GM19463 (cell line): ENCODE measurements around the gene TSSK2.

Experiments
- ATAC-seq: cut with Tn5 transposase; IDR thresholded peaks from one replicate; pipeline ENCODE4 v1.9.1; 2021; ENCODE audit warnings: mild to moderate bottlenecking, moderate library complexity; ENCODE audit not compliant: unreplicated experiment

The TSSK2 gene

DNA sequence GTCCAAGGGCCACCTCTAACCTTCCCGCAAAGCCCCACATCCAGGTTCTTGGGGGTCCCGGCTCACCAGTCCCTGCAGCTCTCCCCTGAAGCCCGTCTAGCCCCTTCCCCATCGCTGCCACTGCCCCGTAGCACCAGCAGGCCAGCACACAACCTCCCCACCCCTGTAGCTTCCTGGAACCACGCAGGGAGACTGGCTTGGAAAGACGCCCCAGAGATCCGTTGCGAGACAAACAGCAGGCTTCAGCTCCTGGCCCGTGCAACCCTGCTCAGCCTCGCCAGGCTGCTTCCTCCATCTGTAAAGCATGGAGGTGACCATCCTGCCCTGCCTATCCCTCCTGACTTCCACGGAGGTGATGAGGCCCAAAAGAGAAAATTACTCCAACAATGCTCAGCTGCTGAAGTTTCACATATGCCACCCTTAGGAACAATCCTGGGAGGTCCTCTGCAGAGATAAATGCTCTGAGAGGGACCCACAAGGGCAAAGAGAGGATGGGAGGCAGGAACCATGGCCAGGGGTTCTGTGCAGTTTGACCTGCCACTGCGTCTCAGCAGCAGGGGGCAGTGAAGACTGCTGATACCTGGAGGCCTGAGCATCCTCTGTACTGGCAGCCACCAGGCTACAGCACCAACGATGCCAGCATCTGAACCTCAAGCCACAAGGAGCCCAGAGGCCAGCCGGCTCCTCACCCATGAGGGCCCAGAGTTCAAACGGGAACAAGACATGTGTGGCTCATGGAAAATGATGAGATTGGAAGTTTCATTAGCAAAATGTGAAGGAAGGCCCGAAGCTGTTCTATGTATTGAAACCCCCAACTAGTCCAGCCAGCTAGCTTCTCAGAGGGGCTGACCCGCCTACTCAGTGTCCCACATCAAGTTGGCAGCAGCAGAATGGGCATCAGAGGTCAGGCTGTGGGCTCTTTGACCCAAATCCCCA, 25.0 kb upstream of the TSSK2 start:
- ATAC-seq = no peak

DNA sequence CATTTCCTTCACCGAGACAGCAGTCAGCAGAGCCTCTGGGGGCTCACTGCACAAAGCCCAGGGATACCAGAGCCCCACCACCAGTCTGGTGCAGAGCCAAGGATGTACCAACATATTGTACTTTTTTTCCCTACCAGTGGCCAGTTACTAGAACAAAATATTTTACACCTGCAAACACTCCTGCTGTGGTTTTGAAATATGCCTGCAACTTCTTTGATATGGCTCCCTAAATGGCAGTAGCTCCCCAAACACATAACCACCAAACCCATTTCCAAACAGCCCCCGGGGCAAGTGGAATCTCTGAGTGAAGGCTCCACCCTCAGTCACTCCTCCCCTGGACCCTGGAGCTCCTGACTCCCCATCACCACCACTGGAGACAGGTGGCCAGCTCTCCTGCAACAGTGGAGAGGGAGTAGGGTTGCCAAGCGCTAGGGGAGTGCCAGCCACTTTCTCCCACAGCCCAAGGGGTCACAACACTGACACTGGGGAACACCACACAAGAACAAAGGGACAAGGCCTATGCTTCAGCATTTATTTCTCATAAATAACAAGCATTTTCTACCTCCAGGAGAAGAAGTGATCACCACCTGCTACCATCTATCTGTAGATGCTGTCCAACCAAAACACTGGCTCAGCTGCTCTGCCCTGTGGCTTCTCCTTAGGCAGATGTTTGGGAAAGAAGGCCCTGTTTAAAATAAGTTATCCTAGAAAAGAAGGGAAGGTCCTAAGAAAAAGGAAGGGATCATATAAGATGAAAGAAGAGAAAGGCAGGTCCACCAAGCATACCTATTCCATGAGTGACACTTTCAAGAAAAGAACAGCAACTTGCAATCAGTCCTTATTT, 24.0 kb upstream of the TSSK2 start:
- no peak for ATAC-seq

- ATAC-seq = no peak
Measured at GRCh38 chr22:19107730-19108074, 23.4 kb upstream of the TSSK2 start.

DNA sequence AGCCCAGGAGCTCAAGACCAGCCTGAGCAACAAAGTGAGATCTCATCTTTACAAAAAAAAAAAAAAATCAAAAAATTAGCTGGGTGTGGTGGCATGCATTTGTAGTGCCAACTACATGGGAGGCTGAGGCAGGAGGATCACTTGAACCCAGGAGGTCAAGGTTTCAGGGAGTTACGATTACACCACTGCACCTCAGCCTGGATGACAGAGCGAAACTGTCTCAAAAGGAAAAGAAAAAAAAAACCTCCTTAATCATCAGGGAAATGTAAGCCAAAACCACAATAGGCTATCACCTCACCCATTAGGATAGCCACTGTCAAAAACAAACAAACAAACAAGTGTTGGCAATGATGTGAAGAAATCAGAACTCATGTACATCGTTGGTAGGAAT, 22.3 kb upstream of the TSSK2 start:
- no peak for ATAC-seq

DNA sequence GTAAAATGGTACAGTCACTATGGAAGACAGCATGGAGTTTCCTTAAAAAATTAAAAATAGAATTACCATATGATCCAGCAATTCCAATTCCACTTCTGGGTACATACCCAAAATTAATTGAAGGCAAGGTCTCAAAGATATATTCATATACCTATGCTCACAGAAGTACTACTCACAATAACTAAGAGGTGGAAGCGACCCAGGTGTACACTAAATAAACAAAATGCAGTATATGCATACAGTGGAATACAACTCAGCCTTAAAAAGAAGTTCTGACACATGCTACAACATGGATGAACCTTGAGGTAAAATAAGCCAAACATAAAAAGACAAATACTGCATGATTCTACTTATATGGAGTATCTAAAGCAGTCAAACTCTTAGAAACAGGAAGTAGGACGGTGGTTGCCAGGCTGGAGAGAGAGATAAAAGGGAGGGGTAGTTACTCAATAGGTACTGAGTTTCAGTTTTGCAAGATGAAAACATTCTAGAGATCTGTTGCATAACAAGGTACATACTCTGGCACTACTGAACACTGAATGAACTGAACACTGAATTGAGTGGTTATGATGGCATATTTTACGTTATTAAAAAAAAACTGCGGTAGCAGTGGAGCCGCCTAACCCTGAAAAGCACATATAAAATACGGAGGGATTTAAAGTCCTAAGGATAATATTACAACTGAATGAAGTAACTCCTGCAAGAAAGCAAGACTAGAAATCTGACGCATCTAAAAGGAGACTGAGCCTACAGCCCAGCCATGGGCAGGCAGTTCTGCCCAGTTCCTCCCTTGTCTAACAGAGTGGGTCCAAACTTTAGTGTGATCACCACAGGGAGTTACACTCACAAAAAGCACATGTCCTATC, 21.7 kb upstream of the TSSK2 start:
- ATAC-seq = peak; percentile 69

DNA sequence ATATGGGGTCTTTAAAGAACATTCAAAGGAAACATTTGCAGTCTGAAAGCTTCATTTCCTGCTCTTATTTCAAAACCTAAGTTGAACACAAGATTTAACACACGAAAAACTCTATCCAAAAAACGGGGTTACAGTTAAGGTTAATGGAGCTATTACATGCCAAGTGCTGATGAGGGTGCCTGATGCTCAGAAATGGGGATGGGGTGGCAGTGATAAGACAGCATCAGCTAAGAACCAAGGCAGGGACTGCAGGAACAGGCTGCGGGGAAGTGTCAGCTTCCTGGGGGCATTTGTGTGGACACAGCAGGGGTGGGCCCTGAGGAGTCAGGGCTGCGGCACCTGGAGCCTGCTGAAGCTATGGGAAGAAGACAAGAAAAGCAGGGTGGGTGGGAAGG, 21.0 kb upstream of the TSSK2 start:
- no peak for ATAC-seq

DNA sequence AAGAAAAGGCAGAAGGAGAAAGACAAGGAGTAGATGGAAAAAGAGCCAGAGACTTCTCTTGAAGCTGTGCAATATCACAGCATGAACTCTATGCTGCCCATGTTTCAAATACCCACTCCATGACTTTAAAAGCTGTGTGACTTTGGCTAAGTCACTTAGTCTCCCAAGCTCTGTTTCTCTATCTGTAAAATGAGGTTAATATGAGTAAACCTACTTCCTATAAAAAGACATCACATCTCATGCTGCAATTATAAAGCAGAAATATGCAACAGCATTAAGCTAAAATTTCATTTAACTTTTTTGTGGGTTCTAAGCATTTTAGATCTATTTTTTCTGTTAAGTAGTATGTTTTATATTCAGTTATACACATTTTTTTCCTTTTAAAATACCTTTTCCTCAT, 20.5 kb upstream of the TSSK2 start:
- ATAC-seq = no peak

DNA sequence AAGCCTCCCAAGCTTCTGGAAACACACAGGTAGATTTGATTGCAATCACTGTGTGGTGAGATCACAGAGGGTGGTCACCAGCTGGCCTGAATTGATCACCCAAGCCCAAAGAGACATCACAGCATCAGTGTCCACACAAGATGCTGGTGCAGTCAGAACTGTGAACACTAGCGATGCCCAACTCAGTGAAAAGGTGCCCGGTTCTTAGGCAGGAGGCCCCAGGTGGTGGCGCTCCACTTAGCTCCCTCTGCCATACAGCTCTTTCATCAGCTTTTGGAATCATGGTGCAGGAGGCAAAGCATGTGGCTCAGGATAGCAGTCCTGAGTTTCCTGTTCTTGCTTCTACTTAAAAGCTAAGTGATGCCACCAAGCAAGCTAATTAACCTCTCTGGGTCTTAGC, 20.0 kb upstream of the TSSK2 start:
- ATAC-seq = no peak

GRCh38 chr22:19111584-19111983, 19.5 kb upstream of the TSSK2 start:
- no peak for ATAC-seq

- ATAC-seq = no peak
Measured at GRCh38 chr22:19113429-19113828, 17.7 kb upstream of the TSSK2 start.

- no peak for ATAC-seq
Measured at GRCh38 chr22:19114984-19115552, 16.0 kb upstream of the TSSK2 start.

DNA sequence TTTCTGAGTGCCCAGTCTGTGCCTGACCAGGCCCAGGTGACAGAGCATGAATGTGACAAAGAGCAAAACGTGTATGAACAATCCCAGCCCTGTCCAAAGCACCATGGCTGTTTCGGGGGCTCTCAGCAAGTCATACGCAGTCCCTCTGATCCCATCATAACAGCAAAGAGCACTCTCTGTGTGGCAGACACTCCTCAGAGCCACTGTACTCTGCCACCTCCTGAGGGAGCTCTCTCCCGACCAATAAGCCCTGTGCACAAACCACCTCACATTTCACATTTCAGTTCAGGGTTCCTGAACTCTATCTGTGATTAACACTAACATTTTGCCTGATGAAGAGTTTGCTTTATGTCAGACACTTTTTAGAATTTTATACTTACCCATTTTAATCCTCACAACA, 15.5 kb upstream of the TSSK2 start:
- ATAC-seq = no peak

GRCh38 chr22:19117111-19117512, 14.0 kb upstream of the TSSK2 start:
- no peak for ATAC-seq

DNA sequence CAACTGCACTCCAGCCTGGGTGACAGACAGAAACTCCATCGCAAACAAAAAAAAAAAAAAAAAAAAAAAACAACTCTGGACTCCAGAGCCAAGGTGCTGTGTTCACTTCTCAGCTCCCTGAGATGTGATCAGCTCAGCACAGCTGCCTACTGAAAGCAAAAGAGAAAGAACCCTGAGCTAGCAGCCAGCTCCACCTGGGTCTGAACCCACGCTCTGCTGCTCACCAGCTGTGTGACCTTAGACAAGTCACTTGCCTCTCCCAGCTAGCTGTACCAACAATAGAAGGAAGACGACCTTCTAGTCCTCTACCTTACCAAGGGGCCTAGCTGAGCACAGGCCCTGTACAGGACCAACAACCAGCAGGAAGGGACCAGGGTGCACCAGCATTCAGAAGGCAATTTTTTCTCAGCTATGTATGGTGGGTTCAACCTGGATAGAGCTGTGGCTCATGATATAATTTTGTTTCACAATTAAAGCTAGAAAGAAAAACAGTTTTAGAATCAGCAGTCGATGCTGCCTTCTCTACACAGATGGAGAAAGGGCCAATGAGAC, 12.7 kb upstream of the TSSK2 start:
- peak; percentile 53 for ATAC-seq

GRCh38 chr22:19119949-19120348, 11.2 kb upstream of the TSSK2 start:
- ATAC-seq = no peak

DNA sequence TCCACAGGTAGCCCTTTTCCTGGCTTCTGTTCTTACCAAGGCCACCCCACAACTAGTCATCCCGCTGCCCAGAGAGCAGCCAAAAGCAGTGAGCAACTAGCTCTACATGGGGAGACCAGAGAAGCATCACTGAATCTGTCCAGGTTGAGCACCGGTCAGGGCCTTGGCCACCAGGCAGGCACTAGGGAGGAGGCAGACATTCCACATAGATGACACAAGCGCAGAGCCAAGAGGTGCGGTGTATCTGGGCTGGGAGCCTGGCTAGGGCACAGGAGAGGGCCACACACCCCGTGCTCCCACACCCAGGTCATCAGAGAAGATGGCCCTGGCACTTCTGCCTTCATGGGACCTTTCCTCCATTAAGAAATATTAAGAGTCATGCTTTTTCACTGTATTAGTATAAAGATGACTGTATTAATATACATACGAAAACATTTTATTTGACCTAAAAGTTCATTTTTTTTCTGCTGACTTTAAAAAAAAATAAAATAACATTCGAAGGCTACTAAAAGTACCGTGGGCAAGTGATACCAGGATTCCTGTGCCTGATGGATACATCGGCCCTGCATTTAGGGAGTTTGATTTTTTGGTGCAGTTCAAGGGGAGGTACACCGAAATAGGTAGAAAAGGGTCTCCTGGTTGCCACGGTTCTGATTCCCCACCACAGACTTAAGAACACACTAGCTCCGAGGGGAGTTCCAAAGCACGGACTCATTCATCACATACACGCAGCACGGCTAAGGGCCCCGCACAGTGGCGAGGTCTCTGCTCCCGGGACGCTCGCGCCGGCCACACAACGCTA, 10.1 kb upstream of the TSSK2 start:
- no peak for ATAC-seq

DNA sequence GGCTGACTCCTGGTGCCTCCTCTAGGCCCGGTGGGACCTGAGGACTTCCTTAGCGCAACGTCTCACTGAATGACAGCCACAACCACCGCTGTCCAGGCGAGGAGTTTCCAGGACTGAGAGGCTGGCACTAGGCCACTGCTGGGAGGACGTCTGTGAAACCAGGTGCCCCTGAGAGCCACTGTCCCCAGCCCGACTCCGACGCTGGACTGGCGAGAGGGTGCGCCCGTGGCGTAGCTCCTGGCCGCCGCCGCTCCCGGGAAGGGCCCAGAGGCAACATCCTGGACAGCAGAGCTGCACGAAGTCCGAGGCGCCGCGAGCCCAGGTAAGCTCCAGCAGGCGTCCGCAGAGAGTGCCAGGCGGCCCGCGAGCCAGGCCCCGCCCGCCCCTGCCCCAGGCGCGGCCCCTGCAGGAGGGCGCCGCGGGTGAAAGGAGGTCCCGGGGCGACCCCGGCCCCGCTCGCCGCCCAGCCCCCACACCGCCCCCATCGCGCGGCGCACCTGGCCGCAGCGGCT, 9.4 kb upstream of the TSSK2 start:
- ATAC-seq = peak; percentile 15

DNA sequence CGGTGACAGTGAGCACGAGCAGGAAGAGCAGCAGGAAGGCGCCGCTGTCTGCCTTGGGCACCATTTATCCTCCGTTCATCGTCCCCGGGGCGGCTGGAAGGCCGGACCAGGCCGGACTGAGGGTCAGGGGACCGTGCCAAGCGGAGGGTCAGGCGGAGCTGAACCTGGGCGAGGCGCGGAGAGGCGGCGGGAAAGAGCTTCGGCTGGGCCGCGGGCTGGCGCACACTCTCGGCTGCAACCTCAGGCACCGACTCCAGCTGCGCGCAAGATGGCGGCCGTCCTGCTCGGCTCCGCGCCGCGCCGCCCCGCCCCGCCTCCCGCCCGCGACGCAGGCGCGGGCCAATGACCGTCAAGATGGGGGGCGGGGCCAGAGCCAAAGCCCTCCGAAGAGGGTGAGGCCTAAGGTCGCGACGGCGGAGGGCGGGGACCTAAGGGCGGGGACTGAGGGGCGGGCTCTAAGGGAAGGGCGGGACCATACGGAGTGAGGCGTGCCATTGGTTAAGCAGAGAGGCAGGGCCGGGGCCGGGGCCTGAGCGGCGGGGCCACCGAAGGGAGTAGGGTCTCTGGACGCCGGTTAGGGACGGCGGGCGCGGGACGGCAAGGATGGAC, 8.9 kb upstream of the TSSK2 start, which contains the start of gene DGCR2:
DGCR2 (minus strand) TSS at position 270 of the 609 bp plus-strand sequence; CDS start at position 64, 206 bp downstream.
- ATAC-seq = peak; percentile 83
